Right lobe of liver (tissue), 6 donors: Measurements from ENCODE around the gene MBNL2. TPM values are rescaled to one million over a fixed set of nuclear protein-coding genes. Genes with fewer than 3 reads are reported as not detected.

Experiments used
- ATAC-seq, 4 donors: fragments of 200-7000 bp; cut with Tn5 transposase; one replicate each; pipeline ENCODE4 v1.9.1; 2020; ENCODE audit warnings: mild to moderate bottlenecking in 4 of 4, moderate library complexity in 4 of 4
- DNase-seq, 3 donors: peaks; one replicate each; pipeline ENCODE4 v3.0.0-alpha.2; 2020
- H3K27ac ChIP-seq, 3 donors: fragments of 200-600 bp; one replicate each; pipeline ENCODE4 v1.8.0; 2022
- H3K27me3 ChIP-seq, 2 donors: fragments of 200-600 bp; one replicate each; pipeline ENCODE4 v1.8.0; 2022
- H3K36me3 ChIP-seq, 4 donors: fragments of 200-600 bp; sonication (generic) in 1 of 4; one replicate each; pipeline versions ENCODE4 v1.5.1 to v1.8.0; 2017 to 2022; ENCODE audit warnings: control low read depth in 1 of 4
- H3K4me1 ChIP-seq, 4 donors: fragments of 200-600 bp; sonication (generic) in 1 of 4; one replicate each; pipeline versions ENCODE4 v1.5.1 to v1.8.0; 2017 to 2022; ENCODE audit warnings: control low read depth in 1 of 4
- H3K4me3 ChIP-seq, 3 donors: fragments of 200-600 bp; one replicate each; pipeline ENCODE4 v1.8.0; 2022
- H3K9me3 ChIP-seq, 4 donors: fragments of 200-600 bp; sonication (generic) in 1 of 4; one replicate each; pipeline versions ENCODE4 v1.5.1 to v1.8.0; 2017 to 2022; ENCODE audit warnings: control low read depth in 1 of 4
- CTCF ChIP-seq, 4 donors: fragments of 200-600 bp in 3 of 4; fragments of 450-650 bp in 1 of 4; IDR thresholded peaks; one replicate each; pipeline versions ENCODE4 v1.5.1 to v1.8.0; 2016 to 2022; ENCODE audit warnings: antibody characterized with exemption in 4 of 4, mild to moderate bottlenecking in 2 of 4
- POLR2A ChIP-seq: fragments of 450-650 bp; IDR thresholded peaks from one replicate; pipeline ENCODE4 v1.6.1; 2017; ENCODE audit warnings: antibody characterized with exemption, mild to moderate bottlenecking
- WGBS: methylation state at CpG from one replicate; pipeline ENCODE4 v1.1.6; 2018; ENCODE audit warnings: low coverage, low lambda C conversion rate; ENCODE audit not compliant: insufficient coverage; ENCODE audit errors: missing lambda C conversion rate; 5-methylcytosine and 5-hydroxymethylcytosine counted together
- intact Hi-C, 2 donors: fragments of 100-400 bp; cut with DNase I; formaldehyde crosslinking; loops; one replicate each; pipeline versions ENCODE4 v1.11.2 to v1.14.1; 2022
- total RNA-seq, 6 experiments: library from RNA; depleted of rRNA in 2 of 6; stranded (reverse); fragments of >200 nt in 2 of 6; fragmentation: NEBNext Ultra II Directional in 3 of 6; extraction: Animal tissue kit (Norgen Biotek cat#: 25700) in 3 of 6; gene quantifications; one replicate each; pipeline versions ENCODE4 v1.1.0 to v1.2.4, GENCODE V29; 2016 to 2023
- donor health status: DM: no; HTN: yes; CAD: no.
- donor health status: DM: no; HTN: no; CAD: no.
- donor health status: DM: no; HTN: no; CAD: no.
- donor health status: DM: no; HTN: yes; CAD: no.
- donor health status: DM: no; HTN: yes; CAD: no.

The MBNL2 gene
- total RNA-seq, 6 experiments from 2014 or later: 30.3 to 135 (median 81.5) TPM

GRCh38 chr13:97238883-97239282 is 16.8 kb downstream of the MBNL2 start:
- Histone ChIP-seq H3K36me3 (no peaks in the 10 kb centered on the region), H3K27me3 (no peaks in the 10 kb centered on the region), H3K27ac (no peak overlapping the region), H3K4me3 (no peak overlapping the region), H3K9me3 (no peaks in the 10 kb centered on the region), H3K4me1 (peaks cover 0 to 81% (median 28%) of the 10 kb centered on the region in 4 donors)
- no peak for ATAC-seq
- TF ChIP-seq CTCF (IDR thresholded peaks at IDR 0.05) (no peak), POLR2A (no peak)
- intact Hi-C loops: no loop called here
- DNase-seq: no peak
- WGBS: 73% methylated on average over 4 of the region's 4 CpGs

- intact Hi-C loops: no loop called here
- H3K27me3 ChIP-seq: no peaks in the 10 kb centered on the region
- 89% methylated on average over 1 of the region's 1 CpG for WGBS
Measured at GRCh38 chr13:97239306-97239705, 17.2 kb downstream of the MBNL2 start.

DNA sequence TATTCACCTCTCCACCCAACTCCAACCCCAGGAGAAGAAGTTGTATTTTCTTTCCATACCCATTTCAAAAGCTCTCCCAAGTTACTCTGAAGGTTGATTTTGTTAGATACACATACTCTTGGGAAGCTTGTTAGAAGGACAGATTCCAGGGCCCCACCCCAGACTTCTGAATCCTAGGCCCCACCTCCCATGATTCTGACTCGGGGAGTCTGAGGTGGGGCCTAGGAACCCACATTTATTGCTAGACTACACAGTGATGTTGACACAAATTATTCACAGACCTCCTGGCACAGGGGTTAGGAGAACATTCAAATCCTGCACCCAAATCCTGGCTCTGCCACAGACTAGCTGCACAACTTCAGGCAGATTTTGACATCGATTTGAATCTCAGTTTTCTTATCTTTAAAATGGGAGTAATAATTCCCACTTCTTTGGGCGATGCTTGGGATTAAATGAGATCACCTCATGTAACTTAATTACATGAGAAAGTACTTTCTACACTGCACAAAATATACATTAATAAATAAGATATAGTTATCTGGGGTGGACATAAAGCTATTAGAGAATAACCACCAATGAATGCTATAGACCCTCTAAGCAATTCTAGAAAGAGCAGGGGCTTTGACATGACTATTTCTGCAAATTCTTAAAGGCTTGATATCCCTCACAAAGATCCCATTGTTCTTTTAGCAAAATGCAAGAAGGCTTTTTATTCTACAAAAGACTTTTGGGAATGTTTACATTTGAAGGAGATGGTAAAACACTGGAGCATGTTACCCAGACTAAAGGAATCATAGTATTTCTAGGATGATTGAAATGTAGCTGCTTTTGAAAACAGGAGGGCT is 18.0 kb downstream of the MBNL2 start:
- ATAC-seq (no peak), DNase-seq (no peak)
- WGBS: 81% methylated on average over 3 of the region's 3 CpGs
- intact Hi-C loops: no loop called here
- TF ChIP-seq POLR2A (no peak), CTCF (IDR thresholded peaks at IDR 0.05) (no peak)
- H3K36me3 ChIP-seq: no peaks in the 10 kb centered on the region
- H3K27me3 ChIP-seq: no peaks in the 10 kb centered on the region
- no peak overlapping the region for H3K4me3 ChIP-seq
- no peaks in the 10 kb centered on the region for H3K9me3 ChIP-seq
- peak overlapping the region in 2 of 3 donors; percentile 10 to 21 for H3K27ac ChIP-seq
- H3K4me1 ChIP-seq: peaks cover 0 to 82% (median 31%) of the 10 kb centered on the region in 4 donors

More at GRCh38 chr13:97239306-97239705, 17.2 kb downstream of the MBNL2 start:
- Histone ChIP-seq H3K27ac (no peak overlapping the region), H3K4me1 (peaks cover 0 to 81% (median 28%) of the 10 kb centered on the region in 4 donors), H3K9me3 (no peaks in the 10 kb centered on the region), H3K36me3 (no peaks in the 10 kb centered on the region), H3K4me3 (no peak overlapping the region)
- no peak for DNase-seq
- no peak for ATAC-seq
- no peak for TF ChIP-seq POLR2A
- no peak for TF ChIP-seq CTCF (IDR thresholded peaks at IDR 0.05)

- peak; percentile 10 to 35 (median 30) for ATAC-seq
- Histone ChIP-seq H3K4me3 (no peak overlapping the region), H3K4me1 (peaks cover 0 to 82% (median 33%) of the 10 kb centered on the region in 4 donors), H3K27ac (peak overlapping the region; percentile 10 to 39 (median 21)), H3K36me3 (no peaks in the 10 kb centered on the region), H3K27me3 (no peaks in the 10 kb centered on the region), H3K9me3 (no peaks in the 10 kb centered on the region)
- no peak for DNase-seq
- intact Hi-C loops: no loop called here
- 33% methylated on average over 8 of the region's 8 CpGs for WGBS
- no peak for TF ChIP-seq CTCF (IDR thresholded peaks at IDR 0.05)
- no peak for TF ChIP-seq POLR2A
Measured at GRCh38 chr13:97240788-97241734, 18.9 kb downstream of the MBNL2 start.
